HuH-7.5 (cell line): ENCODE results near the gene CCDC30.

Source experiments
- DNase-seq: peaks from one replicate; pipeline ENCODE4 v3.0.0; 2011; ENCODE audit warnings: low spot score

CCDC30 gene

DNA sequence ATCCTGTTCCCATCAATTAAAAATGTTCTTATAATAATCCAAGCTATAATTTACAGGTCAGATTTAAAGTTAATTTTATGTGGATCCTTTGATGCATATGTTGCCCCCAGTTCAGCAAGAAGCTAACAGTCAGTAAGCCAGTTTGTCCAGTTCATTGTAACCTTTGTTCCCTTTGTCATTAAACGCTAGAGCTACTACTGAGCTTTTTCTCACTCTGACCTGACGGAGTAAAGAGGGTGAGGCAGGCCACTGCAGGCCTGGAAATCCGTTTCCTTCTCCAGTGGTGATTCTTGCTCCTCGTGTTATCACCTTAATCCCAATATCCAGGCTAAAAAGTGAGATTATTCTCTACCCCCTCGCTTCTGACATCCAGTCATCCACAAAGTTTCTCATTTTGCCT, 229.4 kb downstream of the CCDC30 start:
- no peak for DNase-seq

DNA sequence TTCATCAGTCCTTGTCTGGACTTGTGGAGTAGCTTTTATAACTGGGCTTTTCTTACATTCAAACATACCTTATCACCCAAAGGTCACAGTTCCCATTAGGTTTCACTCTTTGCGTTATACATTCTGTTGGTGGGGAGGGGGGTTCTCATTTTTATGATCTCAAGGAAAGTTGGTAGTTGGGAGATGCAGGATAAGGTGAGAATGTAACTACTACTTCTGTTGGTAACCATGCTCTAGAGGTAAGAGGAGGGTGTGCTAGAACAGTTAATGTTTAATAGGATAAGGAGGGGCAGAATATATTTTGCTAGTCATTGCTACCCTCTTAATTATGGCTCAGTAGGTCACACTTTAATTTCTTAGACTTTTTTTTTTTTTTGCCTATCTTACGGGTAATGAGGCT, 229.8 kb downstream of the CCDC30 start:
- DNase-seq = no peak

DNA sequence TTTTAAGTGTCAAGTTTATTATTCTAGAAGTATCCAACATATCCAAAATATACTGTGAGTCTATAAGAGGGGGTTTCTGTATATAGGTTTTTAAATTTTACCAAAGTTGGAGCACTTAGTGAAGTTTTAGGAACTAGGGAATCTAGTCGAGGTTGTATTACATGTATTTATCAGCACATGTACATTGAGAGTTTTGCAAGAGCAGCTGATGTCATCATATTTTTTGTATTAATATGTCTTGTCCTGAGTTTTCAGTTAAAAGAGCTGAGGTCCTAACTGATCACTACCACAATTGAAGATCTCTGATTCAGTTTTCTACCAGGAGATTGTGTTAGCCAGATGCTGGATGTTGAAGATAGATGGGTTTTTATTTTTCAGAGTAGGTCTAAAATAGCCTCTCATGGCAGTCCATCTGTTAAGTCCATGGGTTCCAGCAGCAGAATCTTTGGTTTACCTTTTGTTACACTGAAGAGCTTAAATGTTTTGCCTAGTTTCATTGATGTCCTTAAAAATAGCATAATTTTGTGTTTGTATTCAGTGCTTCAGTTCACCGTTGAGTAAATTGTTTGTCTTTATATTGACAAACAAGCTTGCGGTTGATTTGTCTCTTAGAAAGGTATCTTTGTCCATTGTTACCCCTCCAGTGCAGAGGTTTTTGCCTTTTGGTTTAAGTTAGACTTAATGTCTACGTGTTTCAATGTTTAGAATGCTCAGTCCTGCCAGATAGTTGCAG, 235.2 kb downstream of the CCDC30 start:
- no peak for DNase-seq

- DNase-seq = no peak
Observed at GRCh38 chr1:42700006-42700405, 236.9 kb downstream of the CCDC30 start.

GRCh38 chr1:42703888-42704464, 240.9 kb downstream of the CCDC30 start:
- DNase-seq = no peak
